Progenitor cell of endocrine pancreas (in vitro differentiated cells): ENCODE measurements around the gene CCDC78. TPM values are rescaled to one million over a fixed set of nuclear protein-coding genes. Genes with fewer than 3 reads are reported as not detected.

Experiments used
- DNase-seq: peaks from one replicate; pipeline ENCODE4 v3.0.0; 2021; ENCODE audit warnings: low spot score; ENCODE audit not compliant: unreplicated experiment
- H3K27ac Mint-ChIP-seq: 2 replicates; pipeline ENCODE4 v1.8.0; 2021; ENCODE audit warnings: mild to moderate bottlenecking, moderate library complexity, mixed read lengths
- H3K27me3 Mint-ChIP-seq: 2 replicates; pipeline ENCODE4 v1.8.0; 2021; ENCODE audit warnings: mixed read lengths
- H3K36me3 Mint-ChIP-seq: 2 replicates; pipeline ENCODE4 v1.8.0; 2022; ENCODE audit warnings: mixed read lengths; ENCODE audit not compliant: insufficient read depth
- H3K4me1 Mint-ChIP-seq: 2 replicates; pipeline ENCODE4 v1.8.0; 2021; ENCODE audit warnings: low read depth, mixed read lengths
- H3K4me3 Mint-ChIP-seq: 2 replicates; pipeline ENCODE4 v1.8.0; 2021; ENCODE audit warnings: low read depth, mild to moderate bottlenecking, moderate library complexity, mixed read lengths
- H3K9me3 Mint-ChIP-seq: 2 replicates; pipeline ENCODE4 v1.8.0; 2021; ENCODE audit warnings: low read depth, mixed read lengths
- total RNA-seq: library from RNA; stranded (reverse); gene quantifications from 2 replicates; pipeline ENCODE4 v1.2.1, GENCODE V29; 2021
- TF ChIP-seq, protein P1 (sequence below): fragments of 200-600 bp; sonication (generic); IDR thresholded peaks from one replicate; pipeline ENCODE4 v1.5.0; 2021; ENCODE audit warnings: antibody characterized with exemption, mild to moderate bottlenecking; ENCODE audit not compliant: unreplicated experiment

Gene CCDC78
- total RNA-seq, 1 donor from 2014 or later, result 3.2 TPM

DNA sequence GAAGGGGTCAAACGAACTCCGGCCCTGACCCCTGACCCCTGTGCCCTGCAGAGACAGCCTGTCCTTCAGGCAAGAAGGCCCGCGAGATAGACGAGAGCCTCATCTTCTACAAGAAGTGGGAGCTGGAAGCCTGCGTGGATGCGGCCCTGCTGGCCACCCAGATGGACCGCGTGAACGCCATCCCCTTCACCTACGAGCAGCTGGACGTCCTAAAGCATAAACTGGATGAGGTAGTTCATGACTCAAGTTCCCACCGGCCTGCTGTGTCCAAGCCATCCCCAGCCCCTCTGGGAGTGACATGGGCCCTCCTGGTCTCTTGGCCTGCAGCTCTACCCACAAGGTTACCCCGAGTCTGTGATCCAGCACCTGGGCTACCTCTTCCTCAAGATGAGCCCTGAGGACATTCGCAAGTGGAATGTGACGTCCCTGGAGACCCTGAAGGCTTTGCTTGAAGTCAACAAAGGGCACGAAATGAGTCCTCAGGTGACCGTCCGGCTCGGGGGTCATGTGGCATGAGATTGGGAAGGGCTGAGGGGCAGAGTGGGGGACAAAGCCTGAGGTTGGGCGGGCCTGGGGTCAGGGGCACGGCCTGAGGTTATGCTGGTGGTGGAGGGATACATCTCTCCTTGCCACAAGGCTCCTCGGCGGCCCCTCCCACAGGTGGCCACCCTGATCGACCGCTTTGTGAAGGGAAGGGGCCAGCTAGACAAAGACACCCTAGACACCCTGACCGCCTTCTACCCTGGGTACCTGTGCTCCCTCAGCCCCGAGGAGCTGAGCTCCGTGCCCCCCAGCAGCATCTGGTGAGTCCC is 40.0 kb upstream of the CCDC78 start:
- no peak for DNase-seq
- Mint-ChIP-seq H3K27ac (no peak overlapping the region), H3K4me1 (no peaks in the 10 kb centered on the region), H3K27me3 (no peaks in the 10 kb centered on the region), H3K4me3 (no peak overlapping the region), H3K9me3 (no peaks in the 10 kb centered on the region), H3K36me3 (no peaks in the 10 kb centered on the region)
- TF ChIP-seq, protein P1, sequence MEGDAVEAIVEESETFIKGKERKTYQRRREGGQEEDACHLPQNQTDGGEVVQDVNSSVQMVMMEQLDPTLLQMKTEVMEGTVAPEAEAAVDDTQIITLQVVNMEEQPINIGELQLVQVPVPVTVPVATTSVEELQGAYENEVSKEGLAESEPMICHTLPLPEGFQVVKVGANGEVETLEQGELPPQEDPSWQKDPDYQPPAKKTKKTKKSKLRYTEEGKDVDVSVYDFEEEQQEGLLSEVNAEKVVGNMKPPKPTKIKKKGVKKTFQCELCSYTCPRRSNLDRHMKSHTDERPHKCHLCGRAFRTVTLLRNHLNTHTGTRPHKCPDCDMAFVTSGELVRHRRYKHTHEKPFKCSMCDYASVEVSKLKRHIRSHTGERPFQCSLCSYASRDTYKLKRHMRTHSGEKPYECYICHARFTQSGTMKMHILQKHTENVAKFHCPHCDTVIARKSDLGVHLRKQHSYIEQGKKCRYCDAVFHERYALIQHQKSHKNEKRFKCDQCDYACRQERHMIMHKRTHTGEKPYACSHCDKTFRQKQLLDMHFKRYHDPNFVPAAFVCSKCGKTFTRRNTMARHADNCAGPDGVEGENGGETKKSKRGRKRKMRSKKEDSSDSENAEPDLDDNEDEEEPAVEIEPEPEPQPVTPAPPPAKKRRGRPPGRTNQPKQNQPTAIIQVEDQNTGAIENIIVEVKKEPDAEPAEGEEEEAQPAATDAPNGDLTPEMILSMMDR, result no peak

DNA sequence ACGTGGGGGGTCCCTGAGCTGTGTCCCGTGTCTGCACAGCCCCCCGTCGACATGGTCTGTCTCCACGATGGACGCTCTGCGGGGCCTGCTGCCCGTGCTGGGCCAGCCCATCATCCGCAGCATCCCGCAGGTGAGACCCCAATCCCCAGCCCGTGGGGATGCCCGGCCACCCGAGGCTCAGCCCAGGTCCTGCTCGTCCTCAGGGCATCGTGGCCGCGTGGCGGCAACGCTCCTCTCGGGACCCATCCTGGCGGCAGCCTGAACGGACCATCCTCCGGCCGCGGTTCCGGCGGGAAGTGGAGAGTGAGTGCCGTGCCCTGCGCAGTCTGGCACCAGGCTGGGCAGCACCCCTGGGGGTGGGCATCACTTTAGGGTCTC is 39.2 kb upstream of the CCDC78 start:
- no peak for DNase-seq
- H3K4me1 Mint-ChIP-seq, result no peaks in the 10 kb centered on the region
- peaks cover 3% of the 10 kb centered on the region for H3K27me3 Mint-ChIP-seq
- no peaks in the 10 kb centered on the region for H3K36me3 Mint-ChIP-seq
- no peaks in the 10 kb centered on the region for H3K9me3 Mint-ChIP-seq
- H3K27ac Mint-ChIP-seq, result no peak overlapping the region
- H3K4me3 Mint-ChIP-seq, result no peak overlapping the region
- TF ChIP-seq, protein P1, result no peak

DNA sequence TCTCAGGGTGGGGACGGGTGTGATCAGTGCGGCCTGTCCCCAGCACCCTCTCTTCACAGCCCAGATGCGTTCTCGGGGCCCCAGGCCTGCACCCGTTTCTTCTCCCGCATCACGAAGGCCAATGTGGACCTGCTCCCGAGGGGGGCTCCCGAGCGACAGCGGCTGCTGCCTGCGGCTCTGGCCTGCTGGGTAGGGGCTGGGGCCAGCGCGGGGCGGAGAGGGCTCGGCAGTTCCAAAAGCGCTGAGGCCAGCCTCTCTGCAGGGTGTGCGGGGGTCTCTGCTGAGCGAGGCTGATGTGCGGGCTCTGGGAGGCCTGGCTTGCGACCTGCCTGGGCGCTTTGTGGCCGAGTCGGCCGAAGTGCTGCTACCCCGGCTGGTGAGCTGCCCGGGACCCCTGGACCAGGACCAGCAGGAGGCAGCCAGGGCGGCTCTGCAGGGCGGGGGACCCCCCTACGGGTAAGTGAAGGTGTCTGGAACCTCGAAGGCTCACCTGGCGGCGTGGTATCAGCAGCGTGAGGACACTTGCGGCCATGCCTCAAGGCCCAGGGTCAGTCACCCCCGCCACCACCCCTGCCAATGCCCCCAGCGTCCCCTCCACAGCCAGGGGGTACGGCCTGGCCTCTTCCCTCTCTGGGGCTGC is 38.7 kb upstream of the CCDC78 start:
- Mint-ChIP-seq H3K4me3 (no peak overlapping the region), H3K27ac (no peak overlapping the region), H3K4me1 (no peaks in the 10 kb centered on the region), H3K36me3 (no peaks in the 10 kb centered on the region), H3K9me3 (no peaks in the 10 kb centered on the region), H3K27me3 (peaks cover 3% of the 10 kb centered on the region)
- TF ChIP-seq, protein P1, result no peak
- no peak for DNase-seq

DNA sequence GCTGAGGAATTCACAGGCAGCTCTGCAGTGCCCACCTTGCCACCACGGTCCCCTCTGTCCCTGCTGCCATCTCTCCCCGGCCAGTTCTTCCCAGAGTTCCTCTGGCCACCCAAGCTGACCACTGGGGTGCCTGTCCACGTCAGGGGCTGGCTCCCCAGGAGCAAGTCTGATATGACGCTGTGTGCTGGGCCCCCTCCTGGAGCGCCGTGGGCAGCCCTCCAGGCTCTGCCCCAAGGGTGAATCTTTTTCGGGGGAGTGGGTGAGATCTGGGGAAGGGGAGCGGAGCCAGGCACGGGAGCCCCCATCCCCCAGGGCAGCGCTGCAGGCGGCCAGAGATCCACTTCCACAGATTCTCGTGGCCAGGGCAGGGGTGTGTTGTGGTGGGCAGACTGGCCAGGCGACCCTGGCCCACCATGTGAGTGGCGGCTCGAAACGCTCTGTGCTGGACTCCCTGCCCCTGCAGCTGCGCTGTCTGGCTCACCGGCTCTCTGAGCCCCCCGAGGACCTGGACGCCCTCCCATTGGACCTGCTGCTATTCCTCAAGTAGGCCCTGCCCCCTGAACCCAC is 38.0 kb upstream of the CCDC78 start:
- TF ChIP-seq, protein P1, result no peak
- H3K36me3 Mint-ChIP-seq, result no peaks in the 10 kb centered on the region
- DNase-seq, result no peak
- H3K9me3 Mint-ChIP-seq, result no peaks in the 10 kb centered on the region
- no peak overlapping the region for H3K27ac Mint-ChIP-seq
- H3K27me3 Mint-ChIP-seq, result peaks cover 3% of the 10 kb centered on the region
- H3K4me3 Mint-ChIP-seq, result no peak overlapping the region
- peaks cover 3% of the 10 kb centered on the region for H3K4me1 Mint-ChIP-seq

DNA sequence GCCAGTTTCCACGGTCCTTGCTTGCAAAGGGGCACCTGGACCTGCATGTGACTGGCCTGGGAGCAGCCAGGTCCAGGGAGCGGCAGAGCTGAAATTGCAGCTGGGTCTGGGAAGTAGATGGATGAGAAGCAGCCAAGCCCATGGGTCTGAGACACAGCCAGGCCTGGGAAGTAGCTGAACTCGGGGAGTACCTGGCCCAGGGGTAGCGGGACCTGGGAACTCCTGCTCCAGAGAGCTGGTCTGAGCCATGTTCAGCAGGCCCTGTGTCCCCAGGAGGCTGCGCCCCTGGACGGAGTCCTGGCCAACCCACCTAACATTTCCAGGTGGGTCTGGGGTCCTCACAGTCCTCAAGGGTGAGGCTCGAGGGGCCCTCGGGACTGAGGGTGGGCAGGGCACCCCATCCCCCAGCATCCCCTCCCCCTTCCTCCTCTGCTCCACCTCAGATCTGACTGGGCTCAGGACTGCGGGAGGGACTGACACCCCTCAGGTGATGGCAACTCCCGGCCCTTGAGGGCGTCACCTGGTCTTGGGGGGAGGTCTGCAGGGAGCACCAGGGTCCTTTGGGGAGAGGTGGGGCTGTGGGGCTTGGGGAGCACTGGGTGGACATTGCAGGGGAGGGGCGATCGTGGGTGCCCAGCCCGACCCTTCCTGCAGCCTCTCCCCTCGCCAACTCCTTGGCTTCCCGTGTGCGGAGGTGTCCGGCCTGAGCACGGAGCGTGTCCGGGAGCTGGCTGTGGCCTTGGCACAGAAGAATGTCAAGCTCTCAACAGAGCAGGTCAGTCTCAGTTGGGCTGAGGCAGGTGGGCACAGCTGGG is 37.3 kb upstream of the CCDC78 start:
- H3K36me3 Mint-ChIP-seq, result no peaks in the 10 kb centered on the region
- TF ChIP-seq, protein P1, result no peak
- H3K27me3 Mint-ChIP-seq, result peaks cover 3% of the 10 kb centered on the region
- peaks cover 3% of the 10 kb centered on the region for H3K4me1 Mint-ChIP-seq
- DNase-seq, result no peak
- no peak overlapping the region for H3K27ac Mint-ChIP-seq
- H3K9me3 Mint-ChIP-seq, result no peaks in the 10 kb centered on the region
- H3K4me3 Mint-ChIP-seq, result no peak overlapping the region
